Measurements from ENCODE around the gene FANK1. TPM values are rescaled to one million over a fixed set of nuclear protein-coding genes. Genes with fewer than 3 reads are reported as not detected.
"Not testable (repeated sequence)": the region's sequence is repeated elsewhere in the genome, so short reads cannot be mapped to it uniquely, and the experiment has no call there.

Gene FANK1
- total RNA-seq (10 to 100 TPM in 1 of 2 donors, 1 to 10 TPM in 1; 3.7 to 19.1 TPM), polyA plus RNA-seq (ENCODE audit: insufficient read length in 2 of 2) (10 to 100 TPM in 1 of 2 donors, 1 to 10 TPM in 1; 9.0 to 10.9 TPM)
- long read RNA-seq, donor 1, result 0 reads
- long read RNA-seq, donor 2, result 0 reads
- long read RNA-seq, donor 3, result 0 reads
- long read RNA-seq, donor 4, result 0 reads

- not testable (repeated sequence) for H3K9me3 ChIP-seq (ENCODE audit: control insufficient read depth, insufficient read depth, low read length); H3K36me3 ChIP-seq (ENCODE audit: control insufficient read depth, insufficient read depth, low read length); H3K27ac ChIP-seq (ENCODE audit: low read depth, low read length); H3K4me1 ChIP-seq (ENCODE audit: control insufficient read depth, insufficient read depth, low read length); H3K27me3 ChIP-seq (ENCODE audit: control insufficient read depth, insufficient read depth, low read length)
- H3K4me3 ChIP-seq (ENCODE audit: low read depth, low read length), result peak within 1 kb of the TSS; percentile 58
- 10% methylated on average over 99 of the region's 106 CpGs for WGBS (ENCODE audit: insufficient coverage)
- DNase-seq (ENCODE audit: low read depth in 4 of 6, low spot score in 6 of 6), result peak; percentile 58 to 96 (median 85)
Measured at GRCh38 chr10:125896088-125896934, at the start of gene FANK1. Gene FANK1, plus strand, starts transcription at chr10:125896564. Its CDS starts 79 bp downstream, at chr10:125896643.

DNA sequence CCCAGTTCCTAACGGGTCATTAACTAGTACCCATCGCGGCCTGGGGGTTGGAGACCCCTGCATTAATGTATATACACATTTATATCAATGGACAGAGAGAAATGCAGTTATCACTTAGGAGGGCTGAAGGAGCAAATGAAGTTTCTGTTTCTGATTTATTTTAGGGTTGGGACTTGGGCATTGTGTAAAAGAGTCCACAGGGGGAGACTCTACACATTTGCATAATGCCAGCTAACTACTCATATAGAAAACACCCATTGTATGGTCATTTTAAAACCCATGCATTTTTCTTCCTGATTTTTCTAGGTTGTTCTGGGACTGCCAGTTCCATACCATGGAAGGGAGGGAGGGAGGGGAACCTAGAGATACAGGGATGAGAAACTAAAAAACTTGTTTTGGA lies 49.5 kb upstream of the FANK1 start:
- no CpG with 5 or more reads among the region's 3 CpGs for WGBS (ENCODE audit: insufficient coverage)
- Histone ChIP-seq H3K27me3 (ENCODE audit: control insufficient read depth, insufficient read depth, low read length) (no peaks in the 10 kb centered on the region), H3K4me1 (ENCODE audit: control insufficient read depth, insufficient read depth, low read length) (peaks cover 7% of the 10 kb centered on the region), H3K9me3 (ENCODE audit: control insufficient read depth, insufficient read depth, low read length) (no peaks in the 10 kb centered on the region), H3K4me3 (ENCODE audit: low read depth, low read length) (no peak overlapping the region), H3K27ac (ENCODE audit: low read depth, low read length) (no peak overlapping the region), H3K36me3 (ENCODE audit: control insufficient read depth, insufficient read depth, low read length) (peaks cover 25% of the 10 kb centered on the region)
- no peak for DNase-seq (ENCODE audit: low read depth in 4 of 6, low spot score in 6 of 6)

DNA sequence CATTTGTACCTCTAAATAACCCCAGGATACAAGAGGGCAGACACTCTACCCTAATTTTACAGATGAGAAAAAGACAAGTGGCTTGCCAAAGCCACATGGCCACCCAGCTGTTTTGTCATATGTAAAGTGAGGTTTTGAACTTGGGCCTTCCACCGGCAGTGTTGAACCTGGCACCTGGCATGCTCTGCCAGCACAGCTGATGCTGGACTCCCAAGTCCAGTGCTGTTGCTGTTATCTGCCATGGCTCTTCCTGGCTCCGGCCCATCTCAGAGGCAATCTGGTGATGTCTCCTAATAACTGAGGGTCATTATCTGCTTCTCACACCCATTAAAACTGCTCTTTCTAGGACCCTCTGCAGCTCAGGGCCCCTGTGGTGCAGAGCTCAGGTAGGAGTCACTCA lies 48.0 kb upstream of the FANK1 start:
- Histone ChIP-seq H3K4me1 (ENCODE audit: control insufficient read depth, insufficient read depth, low read length) (peaks cover 7% of the 10 kb centered on the region), H3K4me3 (ENCODE audit: low read depth, low read length) (no peak overlapping the region), H3K36me3 (ENCODE audit: control insufficient read depth, insufficient read depth, low read length) (peaks cover 20% of the 10 kb centered on the region), H3K9me3 (ENCODE audit: control insufficient read depth, insufficient read depth, low read length) (no peaks in the 10 kb centered on the region), H3K27me3 (ENCODE audit: control insufficient read depth, insufficient read depth, low read length) (no peaks in the 10 kb centered on the region), H3K27ac (ENCODE audit: low read depth, low read length) (no peak overlapping the region)
- WGBS (ENCODE audit: insufficient coverage), result 93% methylated on average over 1 of the region's 2 CpGs
- no peak for DNase-seq (ENCODE audit: low read depth in 4 of 6, low spot score in 6 of 6)

- H3K36me3 ChIP-seq (ENCODE audit: control insufficient read depth, insufficient read depth, low read length), result peaks cover 20% of the 10 kb centered on the region
- H3K27ac ChIP-seq (ENCODE audit: low read depth, low read length), result no peak overlapping the region
- 67% methylated on average over 1 of the region's 2 CpGs for WGBS (ENCODE audit: insufficient coverage)
Measured at GRCh38 chr10:125848857-125849256, 47.5 kb upstream of the FANK1 start.

DNA sequence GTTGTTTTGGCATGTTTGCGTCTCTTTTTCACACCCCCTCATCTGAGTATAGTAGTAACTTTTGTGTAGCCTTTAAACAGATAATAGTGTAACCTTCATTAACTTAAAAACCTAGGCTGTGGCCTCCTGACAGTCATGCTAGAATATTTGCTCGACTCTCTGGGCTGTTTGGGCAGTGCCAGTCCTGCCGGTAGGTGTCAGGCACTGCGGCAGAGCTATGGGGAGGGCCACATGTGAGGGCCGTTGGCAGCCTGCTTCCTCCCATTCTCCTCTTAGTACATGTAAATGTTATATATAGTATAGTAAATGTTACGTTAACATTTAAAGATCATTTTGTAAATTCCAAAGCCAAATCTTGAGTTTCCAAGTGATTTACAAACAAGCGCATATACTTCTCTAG lies 46.9 kb upstream of the FANK1 start:
- no peaks in the 10 kb centered on the region for H3K27me3 ChIP-seq (ENCODE audit: control insufficient read depth, insufficient read depth, low read length)
- peaks cover 7% of the 10 kb centered on the region for H3K4me1 ChIP-seq (ENCODE audit: control insufficient read depth, insufficient read depth, low read length)
- H3K36me3 ChIP-seq (ENCODE audit: control insufficient read depth, insufficient read depth, low read length), result peaks cover 20% of the 10 kb centered on the region
- H3K27ac ChIP-seq (ENCODE audit: low read depth, low read length), result no peak overlapping the region
- no peaks in the 10 kb centered on the region for H3K9me3 ChIP-seq (ENCODE audit: control insufficient read depth, insufficient read depth, low read length)
- DNase-seq (ENCODE audit: low read depth in 4 of 6, low spot score in 6 of 6), result no peak
- no peak overlapping the region for H3K4me3 ChIP-seq (ENCODE audit: low read depth, low read length)
- WGBS (ENCODE audit: insufficient coverage), result 90% methylated on average over 1 of the region's 7 CpGs

More at GRCh38 chr10:125848857-125849256, 47.5 kb upstream of the FANK1 start:
- Histone ChIP-seq H3K9me3 (ENCODE audit: control insufficient read depth, insufficient read depth, low read length) (no peaks in the 10 kb centered on the region), H3K4me3 (ENCODE audit: low read depth, low read length) (no peak overlapping the region), H3K4me1 (ENCODE audit: control insufficient read depth, insufficient read depth, low read length) (peaks cover 7% of the 10 kb centered on the region), H3K27me3 (ENCODE audit: control insufficient read depth, insufficient read depth, low read length) (no peaks in the 10 kb centered on the region)
- no peak for DNase-seq (ENCODE audit: low read depth in 4 of 6, low spot score in 6 of 6)

DNA sequence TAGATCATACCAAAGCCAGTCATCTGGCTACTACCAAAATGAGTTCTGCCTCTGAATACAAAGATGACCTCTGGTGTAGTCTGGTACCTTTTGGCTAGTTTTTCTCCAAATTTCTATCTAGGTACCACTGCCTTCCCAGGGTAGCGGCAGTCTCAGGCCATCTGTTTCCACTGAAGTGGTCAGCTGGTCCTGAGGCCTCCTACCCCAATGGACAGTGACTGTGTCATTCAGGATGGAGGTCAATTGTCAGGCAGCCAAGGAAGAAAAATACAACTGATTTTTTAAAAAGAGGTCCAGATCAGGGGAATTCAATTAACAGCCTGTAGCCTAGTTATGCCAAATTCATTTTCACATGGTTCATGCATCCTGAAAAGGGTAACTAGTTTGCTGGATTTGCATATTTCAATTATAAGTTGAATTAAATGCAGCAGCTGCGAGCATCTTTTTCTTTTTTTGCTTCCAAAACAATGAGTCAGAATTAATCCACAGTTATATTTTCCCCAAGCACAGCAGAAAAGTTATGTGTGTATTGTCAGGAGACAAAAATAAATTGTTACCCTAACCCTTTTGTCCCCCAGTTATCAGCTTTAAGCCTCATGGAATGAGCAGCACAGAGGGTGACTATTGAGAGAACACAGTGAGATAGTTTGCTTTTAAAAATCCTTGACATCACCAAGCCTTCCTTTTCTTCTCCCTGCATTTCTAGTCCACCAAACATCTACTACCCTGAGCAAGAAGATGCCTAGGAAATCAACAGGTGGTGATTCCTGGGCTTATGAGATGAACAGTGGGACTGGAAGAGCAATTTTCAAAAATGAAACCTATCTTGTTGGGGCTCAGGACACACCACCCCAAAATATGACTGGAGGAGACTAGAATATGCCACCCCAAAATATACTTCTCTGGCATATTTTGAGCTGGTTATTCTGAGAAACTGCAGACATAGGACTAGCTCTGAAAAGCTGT lies 45.3 kb upstream of the FANK1 start:
- Histone ChIP-seq H3K27me3 (ENCODE audit: control insufficient read depth, insufficient read depth, low read length) (no peaks in the 10 kb centered on the region), H3K4me1 (ENCODE audit: control insufficient read depth, insufficient read depth, low read length) (no peaks in the 10 kb centered on the region), H3K36me3 (ENCODE audit: control insufficient read depth, insufficient read depth, low read length) (peaks cover 21% of the 10 kb centered on the region), H3K27ac (ENCODE audit: low read depth, low read length) (no peak overlapping the region), H3K4me3 (ENCODE audit: low read depth, low read length) (no peak overlapping the region), H3K9me3 (ENCODE audit: control insufficient read depth, insufficient read depth, low read length) (no peaks in the 10 kb centered on the region)
- DNase-seq (ENCODE audit: low read depth in 4 of 6, low spot score in 6 of 6), result no peak
- no CpG with 5 or more reads among the region's 2 CpGs for WGBS (ENCODE audit: insufficient coverage)

GRCh38 chr10:125852487-125852886 lies 43.9 kb upstream of the FANK1 start:
- WGBS (ENCODE audit: insufficient coverage), result 84% methylated on average over 5 of the region's 7 CpGs

DNA sequence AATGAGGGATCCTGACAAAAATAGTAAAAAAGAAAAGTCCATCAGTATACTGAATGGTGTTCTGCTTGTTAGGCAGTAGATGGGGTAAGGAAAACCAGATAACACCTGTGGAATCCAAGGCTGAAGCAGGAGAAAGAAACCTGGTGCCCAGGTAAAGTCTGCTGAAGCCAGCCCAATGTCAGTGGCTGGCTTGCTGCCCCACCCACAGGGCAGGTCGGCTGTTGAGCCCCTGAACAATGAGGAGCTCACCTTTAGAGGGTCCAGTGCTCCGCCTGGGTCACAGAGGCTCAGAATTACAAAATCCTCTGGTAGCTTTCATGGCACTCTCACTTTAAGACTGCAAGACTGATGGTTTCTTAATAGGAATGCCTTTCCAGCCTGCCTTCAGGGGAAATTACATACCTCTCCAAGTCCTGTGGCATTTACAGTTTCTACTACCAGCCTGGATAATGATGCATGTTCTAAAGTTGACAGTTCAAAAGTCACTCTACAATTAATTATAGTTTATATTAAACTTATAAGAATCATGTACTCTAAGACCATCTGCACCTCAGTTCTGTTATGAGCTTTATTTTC lies 39.1 kb upstream of the FANK1 start:
- no peaks in the 10 kb centered on the region for H3K9me3 ChIP-seq (ENCODE audit: control insufficient read depth, insufficient read depth, low read length)
- H3K27me3 ChIP-seq (ENCODE audit: control insufficient read depth, insufficient read depth, low read length), result no peaks in the 10 kb centered on the region
- no peak overlapping the region for H3K27ac ChIP-seq (ENCODE audit: low read depth, low read length)
- no peaks in the 10 kb centered on the region for H3K4me1 ChIP-seq (ENCODE audit: control insufficient read depth, insufficient read depth, low read length)
- 62% methylated on average over 1 of the region's 2 CpGs for WGBS (ENCODE audit: insufficient coverage)
- DNase-seq (ENCODE audit: low read depth in 4 of 6, low spot score in 6 of 6), result no peak
- H3K36me3 ChIP-seq (ENCODE audit: control insufficient read depth, insufficient read depth, low read length), result peaks cover 12% of the 10 kb centered on the region
- H3K4me3 ChIP-seq (ENCODE audit: low read depth, low read length), result no peak overlapping the region

More at GRCh38 chr10:125852487-125852886, 43.9 kb upstream of the FANK1 start:
- Histone ChIP-seq H3K36me3 (ENCODE audit: control insufficient read depth, insufficient read depth, low read length) (peaks cover 21% of the 10 kb centered on the region), H3K9me3 (ENCODE audit: control insufficient read depth, insufficient read depth, low read length) (no peaks in the 10 kb centered on the region), H3K4me3 (ENCODE audit: low read depth, low read length) (no peak overlapping the region), H3K27me3 (ENCODE audit: control insufficient read depth, insufficient read depth, low read length) (no peaks in the 10 kb centered on the region), H3K4me1 (ENCODE audit: control insufficient read depth, insufficient read depth, low read length) (no peaks in the 10 kb centered on the region), H3K27ac (ENCODE audit: low read depth, low read length) (no peak overlapping the region)
- peak in 1 of 6 donors; percentile 67 for DNase-seq (ENCODE audit: low read depth in 4 of 6, low spot score in 6 of 6)

GRCh38 chr10:125859128-125859817 lies 37.1 kb upstream of the FANK1 start:
- H3K9me3 ChIP-seq (ENCODE audit: control insufficient read depth, insufficient read depth, low read length), result no peaks in the 10 kb centered on the region
- peaks cover 12% of the 10 kb centered on the region for H3K36me3 ChIP-seq (ENCODE audit: control insufficient read depth, insufficient read depth, low read length)
- H3K4me1 ChIP-seq (ENCODE audit: control insufficient read depth, insufficient read depth, low read length), result no peaks in the 10 kb centered on the region
- H3K27me3 ChIP-seq (ENCODE audit: control insufficient read depth, insufficient read depth, low read length), result no peaks in the 10 kb centered on the region
- no peak overlapping the region for H3K27ac ChIP-seq (ENCODE audit: low read depth, low read length)
- no CpG with 5 or more reads among the region's 4 CpGs for WGBS (ENCODE audit: insufficient coverage)
- no peak overlapping the region for H3K4me3 ChIP-seq (ENCODE audit: low read depth, low read length)
- DNase-seq (ENCODE audit: low read depth in 4 of 6, low spot score in 6 of 6), result no peak
